Measurements from ENCODE around the gene SDK1.

SDK1 gene

DNA sequence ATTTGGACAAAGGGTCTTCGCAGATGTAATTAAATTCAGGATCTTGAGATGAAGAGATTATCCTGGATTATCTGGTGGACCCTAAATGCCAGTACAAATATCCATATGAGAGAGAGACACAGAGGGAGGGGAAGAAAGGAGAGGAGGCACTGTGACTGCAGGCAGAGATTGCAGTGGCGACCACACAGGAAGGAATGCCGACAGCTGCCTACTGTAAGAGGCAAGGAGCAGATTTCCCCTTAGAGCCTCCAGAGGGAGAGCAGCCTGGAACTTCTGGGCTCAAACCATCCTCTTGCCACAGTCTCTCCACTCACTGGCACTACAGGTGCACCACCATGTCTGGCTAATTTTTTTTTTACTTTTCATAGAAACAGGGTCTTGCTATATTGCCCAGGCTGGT is 152.3 kb downstream of the SDK1 start:
- TF ChIP-seq, protein P1, sequence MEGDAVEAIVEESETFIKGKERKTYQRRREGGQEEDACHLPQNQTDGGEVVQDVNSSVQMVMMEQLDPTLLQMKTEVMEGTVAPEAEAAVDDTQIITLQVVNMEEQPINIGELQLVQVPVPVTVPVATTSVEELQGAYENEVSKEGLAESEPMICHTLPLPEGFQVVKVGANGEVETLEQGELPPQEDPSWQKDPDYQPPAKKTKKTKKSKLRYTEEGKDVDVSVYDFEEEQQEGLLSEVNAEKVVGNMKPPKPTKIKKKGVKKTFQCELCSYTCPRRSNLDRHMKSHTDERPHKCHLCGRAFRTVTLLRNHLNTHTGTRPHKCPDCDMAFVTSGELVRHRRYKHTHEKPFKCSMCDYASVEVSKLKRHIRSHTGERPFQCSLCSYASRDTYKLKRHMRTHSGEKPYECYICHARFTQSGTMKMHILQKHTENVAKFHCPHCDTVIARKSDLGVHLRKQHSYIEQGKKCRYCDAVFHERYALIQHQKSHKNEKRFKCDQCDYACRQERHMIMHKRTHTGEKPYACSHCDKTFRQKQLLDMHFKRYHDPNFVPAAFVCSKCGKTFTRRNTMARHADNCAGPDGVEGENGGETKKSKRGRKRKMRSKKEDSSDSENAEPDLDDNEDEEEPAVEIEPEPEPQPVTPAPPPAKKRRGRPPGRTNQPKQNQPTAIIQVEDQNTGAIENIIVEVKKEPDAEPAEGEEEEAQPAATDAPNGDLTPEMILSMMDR (IDR thresholded peaks at IDR 0.05; ENCODE audit: low read depth, low read length) = no peak
- H3K4me3 ChIP-seq (ENCODE audit: low read depth, low read length) = no peak overlapping the region

DNA sequence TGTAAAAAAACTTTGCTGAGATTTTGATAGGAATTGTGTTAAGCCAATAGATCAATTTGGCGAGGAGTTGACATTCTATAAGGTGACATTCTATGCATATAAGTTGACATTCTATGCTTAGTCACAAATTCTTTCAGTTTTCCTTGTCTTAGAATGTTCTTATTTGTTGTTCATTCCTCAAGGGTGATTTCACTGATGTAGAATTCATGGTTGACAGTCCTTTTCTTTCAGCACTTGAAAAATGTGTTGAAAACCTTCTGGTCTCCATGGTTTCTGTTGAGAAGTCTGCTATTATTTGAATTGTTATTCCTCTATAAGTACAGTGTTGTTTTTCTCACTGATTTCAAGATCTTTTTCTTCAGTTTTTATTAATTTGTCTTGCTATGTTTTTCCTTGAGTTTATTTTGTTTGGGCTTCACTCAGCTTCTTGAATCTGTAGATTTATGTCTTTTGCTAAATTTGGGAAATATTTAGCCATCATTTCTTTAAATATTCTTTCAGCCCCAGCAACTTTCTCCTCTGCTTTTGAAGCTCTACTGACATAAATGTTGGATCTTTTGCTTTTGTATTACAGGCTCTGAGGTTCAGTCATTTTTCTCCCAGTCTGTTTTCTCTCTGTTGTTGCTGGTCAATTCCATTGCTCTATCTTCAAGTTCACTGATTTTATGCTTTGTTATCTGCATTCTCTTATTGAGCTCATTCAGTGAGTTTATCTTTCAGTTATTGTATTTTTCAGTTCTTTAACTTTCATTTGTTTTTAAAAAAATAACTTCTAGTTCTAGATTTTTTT is 154.9 kb downstream of the SDK1 start:
- H3K4me3 ChIP-seq (ENCODE audit: low read depth, low read length) = no peak overlapping the region
- TF ChIP-seq, protein P1 (IDR thresholded peaks at IDR 0.05; ENCODE audit: low read depth, low read length) = no peak

GRCh38 chr7:3459111-3459510 is 158.1 kb downstream of the SDK1 start:
- H3K4me3 ChIP-seq (ENCODE audit: low read depth, low read length) = no peak overlapping the region
- TF ChIP-seq, protein P1 (IDR thresholded peaks at IDR 0.05; ENCODE audit: low read depth, low read length) = no peak

DNA sequence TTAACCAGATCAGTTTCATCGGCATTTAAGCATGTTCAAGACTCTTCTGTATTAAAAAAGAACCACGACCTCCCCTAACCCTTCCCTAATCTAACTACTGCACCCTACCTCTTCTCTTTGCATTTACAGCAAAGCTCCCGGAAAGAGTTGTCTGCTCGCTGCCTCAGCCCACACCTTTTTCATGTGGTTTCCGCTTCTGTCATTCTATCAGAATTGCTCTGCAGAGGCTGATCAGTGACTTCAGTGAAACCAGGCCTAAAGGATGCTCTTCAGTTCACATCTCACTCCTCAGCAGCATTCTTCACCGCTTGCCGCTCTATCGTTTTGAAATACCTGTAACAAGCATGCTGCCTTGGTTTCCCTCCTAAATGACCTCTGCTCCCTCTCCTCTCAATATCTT is 160.9 kb downstream of the SDK1 start:
- TF ChIP-seq, protein P1 (IDR thresholded peaks at IDR 0.05; ENCODE audit: low read depth, low read length) = no peak
- H3K4me3 ChIP-seq (ENCODE audit: low read depth, low read length) = no peak overlapping the region

GRCh38 chr7:3463696-3464095 is 162.6 kb downstream of the SDK1 start:
- TF ChIP-seq, protein P1 (IDR thresholded peaks at IDR 0.05; ENCODE audit: low read depth, low read length) = no peak
- H3K4me3 ChIP-seq (ENCODE audit: low read depth, low read length) = no peak overlapping the region

DNA sequence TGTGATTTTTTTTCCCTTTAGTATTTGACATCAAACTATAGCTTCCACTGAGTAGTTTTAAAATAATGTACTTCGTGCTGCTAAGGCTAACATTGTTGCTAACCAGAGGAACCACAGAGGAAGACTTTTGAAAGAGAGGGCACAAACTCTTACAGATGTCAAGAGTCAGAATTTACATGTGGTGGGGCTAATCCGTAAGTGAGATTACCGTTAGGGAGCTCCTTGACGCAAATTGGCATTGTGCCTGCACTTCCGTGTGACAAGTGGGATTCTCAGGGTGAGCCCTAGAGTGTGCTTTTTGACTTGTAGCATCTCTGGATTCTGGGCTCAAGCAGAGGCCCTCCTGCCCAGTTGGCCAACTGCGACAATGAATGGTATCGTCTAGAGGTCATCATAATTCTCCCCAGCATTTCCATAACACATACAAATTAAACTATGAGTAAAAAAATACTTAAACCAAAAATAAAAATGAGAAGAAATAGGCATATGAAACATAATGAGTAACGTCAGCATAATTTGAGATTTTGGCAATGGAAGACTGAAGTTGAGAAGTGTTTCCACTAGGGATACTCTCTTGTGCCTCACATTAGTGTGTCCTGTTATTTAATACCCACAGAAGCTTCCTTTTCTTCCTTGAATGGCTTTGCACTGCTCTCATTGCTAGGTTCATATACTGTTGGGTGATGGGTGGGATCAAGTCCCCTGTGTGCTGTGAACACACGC is 164.0 kb downstream of the SDK1 start:
- H3K4me3 ChIP-seq (ENCODE audit: low read depth, low read length) = no peak overlapping the region
- TF ChIP-seq, protein P1 (IDR thresholded peaks at IDR 0.05; ENCODE audit: low read depth, low read length) = no peak

- TF ChIP-seq, protein P1 (IDR thresholded peaks at IDR 0.05; ENCODE audit: low read depth, low read length) = no peak
These were observed 165.2 kb downstream of the SDK1 start for GRCh38 chr7:3466261-3466660.

More at GRCh38 chr7:3466261-3466660, 165.2 kb downstream of the SDK1 start:
- H3K4me3 ChIP-seq (ENCODE audit: low read depth, low read length) = no peak overlapping the region

Data from WI38 (cell line).